B cell (primary cell): ENCODE results near the gene FAM163A.

Source experiments
- CTCF ChIP-seq: fragments of 200-600 bp; IDR thresholded peaks from one replicate; pipeline ENCODE4 v1.8.0; 2022; ENCODE audit warnings: antibody characterized with exemption, mild to moderate bottlenecking
- EZH2 ChIP-seq: IDR thresholded peaks from 2 replicates; pipeline ENCODE4 v1.6.1; 2012; ENCODE audit warnings: borderline replicate concordance, low read depth, mild to moderate bottlenecking, moderate library complexity, low read length; ENCODE audit not compliant: insufficient read depth, poor library complexity, severe bottlenecking

GRCh38 chr1:179773264-179773663, 30.2 kb downstream of the FAM163A start:
- TF ChIP-seq CTCF, result no peak
- no peak for TF ChIP-seq EZH2
